ENCODE data around the gene BRCA1. TPM values are rescaled to one million over a fixed set of nuclear protein-coding genes. Genes with fewer than 3 reads are reported as not detected.

The BRCA1 gene
- total RNA-seq, 1 experiment from 2014 or later = 18.1 TPM

DNA sequence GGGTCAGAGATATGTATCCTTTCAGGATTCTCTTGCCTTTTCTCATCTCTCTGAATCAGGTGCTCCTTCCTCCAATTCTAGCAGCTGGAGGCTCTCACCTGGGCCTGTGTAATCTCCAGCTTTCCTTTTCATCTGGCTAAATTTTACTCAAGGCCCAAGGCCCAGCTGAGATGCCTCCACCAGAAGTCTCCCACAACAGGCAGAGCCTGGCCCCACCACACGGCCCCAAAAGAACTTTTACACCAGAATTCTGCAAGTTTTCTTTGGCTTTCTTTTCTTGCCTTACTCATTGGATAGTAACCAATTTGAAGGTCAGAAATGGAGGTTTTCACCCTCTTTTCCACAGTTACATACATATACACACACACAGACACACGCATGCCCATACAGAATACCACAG lies 85.5 kb downstream of the BRCA1 start:
- TF ChIP-seq, protein P1, sequence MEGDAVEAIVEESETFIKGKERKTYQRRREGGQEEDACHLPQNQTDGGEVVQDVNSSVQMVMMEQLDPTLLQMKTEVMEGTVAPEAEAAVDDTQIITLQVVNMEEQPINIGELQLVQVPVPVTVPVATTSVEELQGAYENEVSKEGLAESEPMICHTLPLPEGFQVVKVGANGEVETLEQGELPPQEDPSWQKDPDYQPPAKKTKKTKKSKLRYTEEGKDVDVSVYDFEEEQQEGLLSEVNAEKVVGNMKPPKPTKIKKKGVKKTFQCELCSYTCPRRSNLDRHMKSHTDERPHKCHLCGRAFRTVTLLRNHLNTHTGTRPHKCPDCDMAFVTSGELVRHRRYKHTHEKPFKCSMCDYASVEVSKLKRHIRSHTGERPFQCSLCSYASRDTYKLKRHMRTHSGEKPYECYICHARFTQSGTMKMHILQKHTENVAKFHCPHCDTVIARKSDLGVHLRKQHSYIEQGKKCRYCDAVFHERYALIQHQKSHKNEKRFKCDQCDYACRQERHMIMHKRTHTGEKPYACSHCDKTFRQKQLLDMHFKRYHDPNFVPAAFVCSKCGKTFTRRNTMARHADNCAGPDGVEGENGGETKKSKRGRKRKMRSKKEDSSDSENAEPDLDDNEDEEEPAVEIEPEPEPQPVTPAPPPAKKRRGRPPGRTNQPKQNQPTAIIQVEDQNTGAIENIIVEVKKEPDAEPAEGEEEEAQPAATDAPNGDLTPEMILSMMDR (IDR thresholded peaks at IDR 0.05; ENCODE audit: unreplicated experiment) = no peak
- Mint-ChIP-seq H3K36me3 (ENCODE audit: insufficient read depth, unreplicated experiment) (no peaks in the 10 kb centered on the region), H3K4me1 (ENCODE audit: insufficient read depth, unreplicated experiment) (no peaks in the 10 kb centered on the region), H3K4me3 (ENCODE audit: unreplicated experiment) (no peak overlapping the region), H3K9me3 (ENCODE audit: unreplicated experiment) (no peaks in the 10 kb centered on the region), H3K27me3 (ENCODE audit: insufficient read depth, unreplicated experiment) (no peaks in the 10 kb centered on the region), H3K27ac (ENCODE audit: low read depth, unreplicated experiment) (no peak overlapping the region)
- BruUV-seq (replicated peaks) = no TSS peak
- ChIA-PET CTCF (no interaction called here), POLR2A (no interaction called here)
- intact Hi-C loops (cut with micrococcal nuclease) = no loop called here
- DNase-seq (ENCODE audit: unreplicated experiment) = no peak

DNA sequence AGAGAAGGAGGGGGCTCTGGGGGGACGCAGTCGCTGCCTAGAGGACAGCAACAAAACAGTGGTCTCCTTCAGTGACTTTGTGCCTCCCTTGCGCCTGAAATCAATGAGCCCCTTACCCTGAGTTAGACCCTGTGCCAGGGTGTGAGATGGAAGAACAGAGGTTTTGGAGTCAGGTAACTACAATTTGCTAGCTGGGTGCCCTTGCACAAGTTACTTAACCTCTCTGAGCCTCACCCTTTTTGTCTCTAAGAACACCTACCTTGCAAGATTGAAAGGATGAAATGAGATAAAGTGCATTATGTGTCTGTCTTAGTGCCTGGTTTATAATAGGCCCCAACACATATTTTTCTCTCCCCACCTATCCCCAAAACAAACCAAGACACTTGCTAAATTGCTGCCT lies 90.3 kb downstream of the BRCA1 start:
- Mint-ChIP-seq H3K9me3 (ENCODE audit: unreplicated experiment) (no peaks in the 10 kb centered on the region), H3K27me3 (ENCODE audit: insufficient read depth, unreplicated experiment) (no peaks in the 10 kb centered on the region), H3K36me3 (ENCODE audit: insufficient read depth, unreplicated experiment) (no peaks in the 10 kb centered on the region), H3K4me1 (ENCODE audit: insufficient read depth, unreplicated experiment) (no peaks in the 10 kb centered on the region), H3K4me3 (ENCODE audit: unreplicated experiment) (no peak overlapping the region), H3K27ac (ENCODE audit: low read depth, unreplicated experiment) (no peak overlapping the region)
- DNase-seq (ENCODE audit: unreplicated experiment) = no peak
- intact Hi-C loops (cut with micrococcal nuclease) = no loop called here
- TF ChIP-seq, protein P1 (IDR thresholded peaks at IDR 0.05; ENCODE audit: unreplicated experiment) = no peak
- no TSS peak for BruUV-seq (replicated peaks)
- ChIA-PET POLR2A (no interaction called here), CTCF (interaction anchor here (0.8 kb wide), 1 partner anchor 1260 kb away, joined by 4 read pairs; no protein-coding TSS in a partner anchor)

DNA sequence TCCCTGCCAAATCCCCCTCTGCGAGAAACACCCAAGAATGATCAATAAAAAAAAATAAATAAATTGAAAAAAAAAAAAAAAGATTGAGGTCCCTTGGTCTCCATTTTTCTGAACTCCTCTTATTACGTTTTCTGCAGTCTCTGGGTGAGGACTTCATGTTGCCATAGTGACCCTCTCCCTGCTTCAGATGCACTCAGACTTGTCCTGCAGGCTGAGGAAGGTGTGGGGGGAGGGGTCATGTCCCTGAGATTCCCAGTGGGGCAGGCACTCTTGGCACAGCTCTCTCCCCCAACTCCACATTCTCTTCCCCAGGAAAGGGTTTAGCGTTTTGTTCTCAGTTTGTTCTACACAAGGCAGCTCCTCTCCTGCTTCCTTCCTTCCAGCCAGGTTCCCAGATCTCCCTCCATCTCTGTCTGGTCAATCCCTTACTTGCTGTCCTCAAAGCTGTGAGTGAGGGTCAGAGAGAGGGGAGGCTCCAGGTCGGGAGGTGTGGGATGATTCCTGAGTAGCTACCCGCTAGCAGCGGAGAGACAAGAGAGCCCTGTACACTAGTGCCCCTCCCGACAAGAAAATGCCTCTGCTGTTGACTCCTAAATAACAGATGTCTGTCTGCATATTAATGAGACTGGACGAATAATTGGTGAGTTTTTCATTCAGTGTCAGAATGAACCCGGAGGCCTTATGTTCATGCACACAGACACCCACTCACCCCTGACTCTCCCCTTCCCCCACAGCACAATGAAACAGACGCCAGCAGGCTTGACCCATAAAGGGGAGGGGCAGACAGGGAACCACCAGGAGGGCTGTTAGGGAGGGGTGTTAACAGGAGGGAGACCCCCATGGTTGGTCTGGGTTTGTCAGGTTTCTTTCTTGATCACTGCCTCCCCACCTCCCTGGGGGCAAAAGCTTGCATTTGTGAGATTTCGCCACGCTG lies 90.9 kb downstream of the BRCA1 start:
- BruUV-seq (replicated peaks) = no TSS peak
- TF ChIP-seq, protein P1 (IDR thresholded peaks at IDR 0.05; ENCODE audit: unreplicated experiment) = no peak
- Mint-ChIP-seq H3K4me3 (ENCODE audit: unreplicated experiment) (no peak overlapping the region), H3K27me3 (ENCODE audit: insufficient read depth, unreplicated experiment) (no peaks in the 10 kb centered on the region), H3K27ac (ENCODE audit: low read depth, unreplicated experiment) (no peak overlapping the region), H3K4me1 (ENCODE audit: insufficient read depth, unreplicated experiment) (peaks cover 2% of the 10 kb centered on the region), H3K36me3 (ENCODE audit: insufficient read depth, unreplicated experiment) (no peaks in the 10 kb centered on the region), H3K9me3 (ENCODE audit: unreplicated experiment) (no peaks in the 10 kb centered on the region)
- ChIA-PET POLR2A (interaction anchor here (0.7 kb wide), 1 partner anchor 13 kb away, joined by 4 read pairs; the partner anchor contains the start of gene VAT1), CTCF (interaction anchor here (0.6 to 1.1 kb wide), 2 partner anchors 10 to 46 kb away, joined by 3 read pairs; partner anchors contain the start of gene RND2)
- DNase-seq (ENCODE audit: unreplicated experiment) = no peak
- intact Hi-C loops (cut with micrococcal nuclease) = no loop called here

DNA sequence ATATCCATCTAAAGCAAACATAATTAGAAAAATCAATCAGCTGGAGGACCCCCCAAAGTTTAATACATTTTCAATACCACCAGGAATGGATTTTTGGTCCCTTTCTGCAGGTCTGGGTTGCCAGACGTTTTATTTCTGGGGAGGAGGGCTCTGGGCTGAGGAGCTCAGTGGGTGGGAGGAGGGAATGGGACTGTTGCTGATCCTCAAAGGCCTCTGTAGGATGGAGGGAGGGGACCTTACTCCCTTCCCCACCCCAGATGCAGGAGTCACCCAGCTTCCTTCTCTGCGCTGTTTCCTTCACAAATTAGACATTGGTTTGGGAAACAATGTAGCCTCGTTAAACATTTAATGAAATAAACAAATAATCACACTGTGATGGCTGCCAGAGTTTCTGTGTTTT lies 93.5 kb downstream of the BRCA1 start:
- Mint-ChIP-seq H3K4me3 (ENCODE audit: unreplicated experiment) (no peak overlapping the region), H3K36me3 (ENCODE audit: insufficient read depth, unreplicated experiment) (no peaks in the 10 kb centered on the region), H3K4me1 (ENCODE audit: insufficient read depth, unreplicated experiment) (peaks cover 6% of the 10 kb centered on the region), H3K9me3 (ENCODE audit: unreplicated experiment) (no peaks in the 10 kb centered on the region), H3K27me3 (ENCODE audit: insufficient read depth, unreplicated experiment) (no peaks in the 10 kb centered on the region), H3K27ac (ENCODE audit: low read depth, unreplicated experiment) (no peak overlapping the region)
- ChIA-PET CTCF (no interaction called here), POLR2A (interaction anchor here (0.7 kb wide), 1 partner anchor 93 kb away, joined by 3 read pairs; the partner anchor contains the start of gene BRCA1)
- intact Hi-C loops (cut with micrococcal nuclease) = no loop called here
- DNase-seq (ENCODE audit: unreplicated experiment) = no peak
- BruUV-seq (replicated peaks) = no TSS peak
- TF ChIP-seq, protein P1 (IDR thresholded peaks at IDR 0.05; ENCODE audit: unreplicated experiment) = no peak

Data from MCF 10A (cell line).